ENCODE results near the gene PDZD2. TPM values are rescaled to one million over a fixed set of nuclear protein-coding genes. Genes with fewer than 3 reads are reported as not detected.

PDZD2 gene
- total and polyA plus RNA-seq, 12 donors = 2.2 to 10.3 (median 5.0) TPM

GRCh38 chr5:31999470-31999869, 360.5 kb downstream of the PDZD2 start:
- WGBS, 4 donors = 72 to 88% (median 83%) methylated on average over 4 to 5 of the region's 5 CpGs
- DNase-seq = no peak

GRCh38 chr5:32000731-32001130, 361.8 kb downstream of the PDZD2 start:
- Histone ChIP-seq H3K4me1 (replicated peaks in 1 of 2) (no peaks in the 10 kb centered on the region), H3K4me3 (no peak overlapping the region), H3K27ac (no peak overlapping the region), H3K36me3 (replicated peaks in 1 of 2) (no peaks in the 10 kb centered on the region), H3K9me3 (replicated peaks in 1 of 3) (no peaks in the 10 kb centered on the region), H3K27me3 (no peaks in the 10 kb centered on the region)
- intact Hi-C loops (cut with DNase I) = no loop called here
- DNase-seq = no peak
- 91 to 99% (median 96%) methylated on average over 6 to 11 of the region's 11 CpGs for WGBS, 4 donors
- TF ChIP-seq POLR2A (IDR thresholded peaks at IDR 0.05) = no peak

More at GRCh38 chr5:31999470-31999869, 360.5 kb downstream of the PDZD2 start:
- no peaks in the 10 kb centered on the region for H3K4me1 ChIP-seq (replicated peaks in 1 of 2)
- no peak for TF ChIP-seq CTCF (IDR thresholded peaks at IDR 0.05)
- no peak for TF ChIP-seq POLR2A (IDR thresholded peaks at IDR 0.05)
- no peaks in the 10 kb centered on the region for H3K9me3 ChIP-seq (replicated peaks in 1 of 3)
- no peaks in the 10 kb centered on the region for H3K36me3 ChIP-seq (replicated peaks in 1 of 2)
- no peak overlapping the region for H3K4me3 ChIP-seq
- H3K27ac ChIP-seq = no peak overlapping the region
- intact Hi-C loops (cut with DNase I) = no loop called here
- no peaks in the 10 kb centered on the region for H3K27me3 ChIP-seq

GRCh38 chr5:32001284-32001683, 362.4 kb downstream of the PDZD2 start:
- H3K9me3 ChIP-seq (replicated peaks in 1 of 3) = no peaks in the 10 kb centered on the region
- no peak for DNase-seq
- intact Hi-C loops (cut with DNase I) = no loop called here
- H3K27me3 ChIP-seq = no peaks in the 10 kb centered on the region
- H3K27ac ChIP-seq = no peak overlapping the region
- no peak overlapping the region for H3K4me3 ChIP-seq
- 91 to 95% (median 94%) methylated on average over 7 to 11 of the region's 11 CpGs for WGBS, 4 donors
- H3K4me1 ChIP-seq (replicated peaks in 1 of 2) = no peaks in the 10 kb centered on the region
- H3K36me3 ChIP-seq (replicated peaks in 1 of 2) = no peaks in the 10 kb centered on the region
- TF ChIP-seq CTCF (IDR thresholded peaks at IDR 0.05) = no peak
- no peak for TF ChIP-seq POLR2A (IDR thresholded peaks at IDR 0.05)

GRCh38 chr5:32001707-32002106, 362.8 kb downstream of the PDZD2 start:
- intact Hi-C loops (cut with DNase I) = no loop called here
- TF ChIP-seq POLR2A (IDR thresholded peaks at IDR 0.05) = no peak
- WGBS, 4 donors = 81 to 89% (median 86%) methylated on average over 11 of the region's 11 CpGs

GRCh38 chr5:32002755-32003154, 363.8 kb downstream of the PDZD2 start:
- H3K27me3 ChIP-seq = no peaks in the 10 kb centered on the region
- TF ChIP-seq POLR2A (IDR thresholded peaks at IDR 0.05) (no peak), CTCF (IDR thresholded peaks at IDR 0.05) (no peak)
- no peak overlapping the region for H3K27ac ChIP-seq
- no peak overlapping the region for H3K4me3 ChIP-seq
- H3K9me3 ChIP-seq (replicated peaks in 1 of 3) = no peaks in the 10 kb centered on the region
- WGBS, 4 donors = 51 to 63% (median 58%) methylated on average over 3 of the region's 3 CpGs
- intact Hi-C loops (cut with DNase I) = no loop called here
- no peak for DNase-seq
- H3K36me3 ChIP-seq (replicated peaks in 1 of 2) = no peaks in the 10 kb centered on the region
- H3K4me1 ChIP-seq (replicated peaks in 1 of 2) = no peaks in the 10 kb centered on the region

More at GRCh38 chr5:32001707-32002106, 362.8 kb downstream of the PDZD2 start:
- Histone ChIP-seq H3K27ac (no peak overlapping the region), H3K4me3 (no peak overlapping the region), H3K27me3 (no peaks in the 10 kb centered on the region), H3K9me3 (replicated peaks in 1 of 3) (no peaks in the 10 kb centered on the region), H3K4me1 (replicated peaks in 1 of 2) (no peaks in the 10 kb centered on the region), H3K36me3 (replicated peaks in 1 of 2) (no peaks in the 10 kb centered on the region)
- no peak for DNase-seq
